Stimulated activated CD4-positive, alpha-beta T cell treated with anti-CD3 and anti-CD28 coated beads, Interleukin-12 subunit alpha, Interleukin-12 subunit beta, amount 100 ng/mL, for 24 hours (primary cell): ENCODE results near the gene GPR162.
A peak's percentile ranks its signal among the peaks of the same experiment; 100 is the strongest.
"Not testable (repeated sequence)": the region's sequence is repeated elsewhere in the genome, so short reads cannot be mapped to it uniquely, and the experiment has no call there.

ENCODE experiments used
- DNase-seq, 2 experiments: peaks; one replicate each; pipeline ENCODE4 v3.0.0-alpha.2; 2020; ENCODE audit warnings: low read depth in 2 of 2

The GPR162 gene

DNA sequence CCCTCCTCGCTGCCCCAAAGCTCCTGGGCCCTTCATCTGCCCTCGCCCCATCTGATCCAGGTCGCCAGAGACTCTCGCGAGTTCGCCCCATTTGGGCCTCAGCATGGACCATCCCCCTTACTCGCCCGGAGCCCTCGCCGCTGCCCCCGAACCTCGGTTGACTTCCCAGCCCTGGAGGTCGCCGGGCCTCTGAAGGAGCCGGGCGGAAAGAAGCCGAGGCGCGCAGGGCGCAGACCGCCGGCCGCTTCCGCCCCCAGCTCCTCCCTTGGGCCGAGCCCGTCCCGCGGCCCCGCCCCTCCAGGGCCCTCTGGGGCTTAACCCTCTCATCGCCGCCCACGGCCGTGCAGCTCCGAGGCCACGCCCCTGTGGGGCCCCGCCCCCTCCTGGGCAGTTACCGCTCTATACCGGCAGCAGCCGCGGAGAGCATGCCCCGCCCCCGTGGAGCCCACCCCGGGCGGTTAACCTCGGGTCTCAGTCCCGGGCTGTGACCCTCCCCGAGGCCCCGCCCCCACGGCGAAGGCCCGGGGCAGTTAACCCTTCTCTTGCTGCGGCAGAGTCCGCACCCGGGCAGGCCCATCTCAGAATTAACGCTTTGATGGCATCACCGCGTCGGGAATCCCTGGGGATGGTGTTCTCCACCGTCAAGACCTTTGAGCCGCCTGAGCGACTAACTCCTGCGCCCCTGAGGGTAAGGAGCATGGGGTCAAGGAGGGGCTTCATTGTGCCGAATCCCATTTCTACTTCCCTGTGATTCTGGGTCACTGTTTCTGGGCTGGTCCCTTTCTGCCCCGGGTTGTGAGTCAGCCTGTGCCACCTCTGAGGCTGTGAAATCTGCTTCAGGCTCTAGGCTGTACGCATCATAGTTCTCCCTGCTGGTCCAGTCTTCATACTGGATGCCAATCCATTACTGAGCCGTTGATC lies 51.7 kb downstream of the GPR162 start, which contains the start of gene SPSB2:
Gene SPSB2 (minus strand): TSS at position 210 of the 921 bp plus-strand sequence. CDS start 402 bp downstream, outside the sequence.
- peak; percentile 95 to 99 for DNase-seq

DNA sequence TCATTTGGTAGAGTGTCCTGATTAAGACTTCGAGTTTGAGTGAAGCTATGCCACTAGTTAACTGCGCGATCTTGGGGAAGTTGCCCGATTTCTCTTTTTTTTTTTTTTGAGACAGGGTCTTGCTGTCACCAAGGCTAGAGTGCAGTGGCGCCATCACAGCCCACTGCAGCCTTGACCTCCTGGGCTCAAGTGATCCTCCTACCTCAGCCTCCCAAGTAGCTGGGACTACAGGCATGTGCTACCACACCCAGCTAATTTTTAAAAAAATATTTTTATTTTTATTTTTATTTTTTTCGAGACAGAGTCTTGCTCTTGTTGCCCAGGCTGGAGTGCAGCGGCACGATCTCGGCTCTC lies 52.4 kb downstream of the GPR162 start:
- DNase-seq = not testable (repeated sequence)
